ENCODE measurements around the gene HOOK2. TPM values are rescaled to one million over a fixed set of nuclear protein-coding genes. Genes with fewer than 3 reads are reported as not detected.

HOOK2 gene
- total and polyA plus RNA-seq, 2 of the 4 experiments (the other 2 are of a cell fraction): 7.5 to 21.6 TPM

- H3K4ac ChIP-seq (ENCODE audit: low read depth, low read length): no peak overlapping the region
- TF ChIP-seq MAFK (IDR thresholded peaks at IDR 0.05; ENCODE audit: low read depth, low read length) (no peak), SMC3 (IDR thresholded peaks at IDR 0.05; ENCODE audit: low read depth, low read length) (no peak), CHD1 (IDR thresholded peaks at IDR 0.05; ENCODE audit: low read depth, low read length) (no peak), RFX5 (IDR thresholded peaks at IDR 0.05; ENCODE audit: low read depth, low read length) (no peak), RAD21 (IDR thresholded peaks at IDR 0.05; ENCODE audit: low read length) (no peak), FOS (IDR thresholded peaks at IDR 0.05; ENCODE audit: low read depth, low read length) (no peak), POLR2A (IDR thresholded peaks at IDR 0.05; ENCODE audit: low read depth, low read length) (no peak), ELK1 (IDR thresholded peaks at IDR 0.05; ENCODE audit: borderline replicate concordance, low read depth, low read length) (no peak), CEBPB (IDR thresholded peaks at IDR 0.05; ENCODE audit: low read depth, low read length) (no peak), RCOR1 (IDR thresholded peaks at IDR 0.05; ENCODE audit: insufficient replicate concordance, low read length) (no peak), CTCF (conservative IDR thresholded peaks at IDR 0.05; ENCODE audit: low read depth, low read length) (no peak), NFE2L2 (IDR thresholded peaks at IDR 0.05; ENCODE audit: low read depth, low read length) (no peak), BHLHE40 (IDR thresholded peaks at IDR 0.05; ENCODE audit: low read depth, low read length) (no peak), USF2 (IDR thresholded peaks at IDR 0.05; ENCODE audit: low read depth, low read length) (no peak), MAZ (IDR thresholded peaks at IDR 0.05; ENCODE audit: borderline replicate concordance, low read depth, low read length) (no peak), MXI1 (IDR thresholded peaks at IDR 0.05; ENCODE audit: borderline replicate concordance, low read depth, low read length) (no peak)
- H3K9me1 ChIP-seq (ENCODE audit: insufficient read depth, low read length): peaks cover 7% of the 10 kb centered on the region; the same call in 1 of the 2 replicates
- no peak overlapping the region for H3K23ac ChIP-seq (ENCODE audit: low read depth, low read length)
- no peak overlapping the region for H4K8ac ChIP-seq (ENCODE audit: low read depth in 2 of 2, low read length in 2 of 2)
- intact Hi-C loops (cut with micrococcal nuclease): no loop called here
- no peak for ATAC-seq (ENCODE audit: low read depth)
- no peak overlapping the region for H4K5ac ChIP-seq (ENCODE audit: low read depth, low read length)
- no peak overlapping the region for H2AK5ac ChIP-seq (ENCODE audit: low read depth, low read length)
- H3K14ac ChIP-seq (replicated peaks; ENCODE audit: low read depth, low read length): no peak overlapping the region
- H2AFZ ChIP-seq (replicated peaks; ENCODE audit: low read length, poor library complexity): no peak overlapping the region
- 92% methylated on average over 10 of the region's 15 CpGs; no CpG with 5 or more reads in 1 of the 2 experiments for WGBS, 2 experiments (ENCODE audit: extremely low coverage in 2 of 2, insufficient read length in 1 of 2)
- no peaks in the 10 kb centered on the region for H3K27me3 ChIP-seq (ENCODE audit: control insufficient read depth, insufficient read depth, low read length)
- H2AK9ac ChIP-seq (replicated peaks; ENCODE audit: low read depth, low read length, poor library complexity): peak overlapping the region; percentile 13
- POLR2A ChIA-PET (ENCODE audit: unreplicated experiment): no interaction called here
- H3K9me3 ChIP-seq (ENCODE audit: control insufficient read depth, insufficient read depth, low read length): no peaks in the 10 kb centered on the region
- no peak overlapping the region for H3K27ac ChIP-seq (ENCODE audit: insufficient read depth, low read length)
- no peak overlapping the region for H3K4me3 ChIP-seq (ENCODE audit: insufficient read depth, low read depth, low read length)
- no peak overlapping the region for H3K4me2 ChIP-seq (ENCODE audit: low read depth, low read length)
- H3K36me3 ChIP-seq (ENCODE audit: control insufficient read depth, insufficient read depth, low read length): peaks cover 60% of the 10 kb centered on the region
- no peak overlapping the region for H2BK15ac ChIP-seq (ENCODE audit: low read depth, low read length)
- CTCF ChIA-PET: no interaction called here
- in situ Hi-C loops (cut with MboI; ENCODE audit: low sequenced_read_pairs): no loop called here
- peaks cover 21% of the 10 kb centered on the region for H4K20me1 ChIP-seq (ENCODE audit: insufficient read depth, low read length)
- no peak overlapping the region for H3K56ac ChIP-seq (ENCODE audit: extremely low read depth, insufficient read depth, low read length)
- dilution Hi-C loops (cut with HindIII; ENCODE audit: low sequenced_read_pairs, unreplicated experiment): no loop called here
- H2BK5ac ChIP-seq (ENCODE audit: low read depth, low read length, poor library complexity, severe bottlenecking): no peak overlapping the region
- H3K79me1 ChIP-seq (ENCODE audit: low read depth in 1 of 2, low read length in 2 of 2): peaks cover 27 to 63% of the 10 kb centered on the region in 2 experiments
- no peak overlapping the region for H4K91ac ChIP-seq (ENCODE audit: insufficient read depth, low read depth, low read length)
- H2BK120ac ChIP-seq (ENCODE audit: low read depth, low read length): no peak overlapping the region
- H3K18ac ChIP-seq (ENCODE audit: low read depth, low read length): no peak overlapping the region
- H3K4me1 ChIP-seq (ENCODE audit: control insufficient read depth, insufficient read depth, low read length): no peaks in the 10 kb centered on the region; the same call in 1 of the 2 replicates
- H2BK20ac ChIP-seq (ENCODE audit: low read depth, low read length): no peak overlapping the region
- BruUV-seq (replicated peaks): TSS peak; percentile 33
- DNase-seq: no peak
- no peak overlapping the region for H3K9ac ChIP-seq (ENCODE audit: low read depth, low read length)
Measured at GRCh38 chr19:12715102-12715501, 60.2 kb downstream of the HOOK2 start.
